Loucy (cell line): ENCODE data around the gene PUM2.

ENCODE experiments used
- CTCF ChIP-seq: fragments of 200-600 bp; sonication (generic); conservative IDR thresholded peaks from 2 replicates; pipeline ENCODE4 v1.5.1; 2014; ENCODE audit warnings: mild to moderate bottlenecking, antibody characterized with exemption, low read length
- EZH2phosphoT487 ChIP-seq: fragments of 200-600 bp; IDR thresholded peaks from 2 replicates; pipeline ENCODE4 v1.6.1; 2018; ENCODE audit warnings: antibody characterized with exemption, mild to moderate bottlenecking, moderate library complexity, borderline replicate concordance

- TF ChIP-seq CTCF (no peak), EZH2phosphoT487 (no peak)
Observed at GRCh38 chr2:20294231-20294630, 56.4 kb downstream of the PUM2 start.
